B cell (primary cell): Measurements from ENCODE around the gene NBPF3. TPM values are rescaled to one million over a fixed set of nuclear protein-coding genes. Genes with fewer than 3 reads are reported as not detected.

ENCODE experiments used
- ATAC-seq: fragments of 200-7000 bp; cut with Tn5 transposase; one replicate; pipeline ENCODE4 v1.10.0; 2021; ENCODE audit warnings: low read depth, mild to moderate bottlenecking, moderate number of reproducible peaks, moderate library complexity
- CTCF ChIA-PET: fragments of 350-600 bp; sonication (Branson Sonifier 250); formaldehyde crosslinking; loops from one replicate; lab custom pipeline; 2021; ENCODE audit warnings: antibody characterized with exemption, inconsistent platforms; lab: Charles Lee
- POLR2A ChIA-PET: fragments of 350-600 bp; sonication (Branson Sonifier 250); formaldehyde crosslinking; loops from one replicate; lab custom pipeline; 2021; ENCODE audit warnings: antibody characterized with exemption; lab: Charles Lee
- DNase-seq: peaks from one replicate; pipeline ENCODE4 v3.0.0; 2013
- H2AFZ ChIP-seq: 2 replicates; pipeline ENCODE4 v1.6.1; 2012; ENCODE audit warnings: mild to moderate bottlenecking, low read depth, low read length; ENCODE audit not compliant: insufficient read depth, poor library complexity, severe bottlenecking
- H3K27ac ChIP-seq, 2 donors: 1 replicate in 1 of 2; 2 replicates in 1 of 2; pipeline ENCODE4 v1.5.1; 2012 to 2013; ENCODE audit warnings: low read length in 2 of 2, mild to moderate bottlenecking in 2 of 2, moderate library complexity in 1 of 2
- H3K27me3 ChIP-seq, 4 experiments: fragments of 200-600 bp in 1 of 4; sonication (generic) in 1 of 4; replicated peaks in 1 of 4; 1 replicate in 2 of 4; 2 replicates in 2 of 4; pipeline versions ENCODE4 v1.6.1 to v1.7.0; 2013 to 2016; ENCODE audit warnings: low read length in 3 of 4, mild to moderate bottlenecking in 2 of 4, mixed read lengths in 1 of 4, moderate library complexity in 1 of 4; ENCODE audit not compliant: insufficient read depth in 4 of 4, control insufficient read depth in 3 of 4; ENCODE audit errors: control extremely low read depth in 1 of 4
- H3K36me3 ChIP-seq, 2 experiments: replicated peaks in 1 of 2; 1 replicate in 1 of 2; 2 replicates in 1 of 2; pipeline versions ENCODE4 v1.6.1 to v1.7.1; 2013; ENCODE audit warnings: low read length in 1 of 2; ENCODE audit not compliant: insufficient read depth in 2 of 2, control insufficient read depth in 1 of 2; ENCODE audit errors: control extremely low read depth in 1 of 2, extremely low read depth in 1 of 2
- H3K4me1 ChIP-seq, 2 donors: fragments of 200-600 bp in 1 of 2; sonication (generic) in 1 of 2; 1 replicate in 1 of 2; 2 replicates in 1 of 2; pipeline versions ENCODE4 v1.5.1 to v1.6.1; 2013 to 2017; ENCODE audit warnings: low read length in 2 of 2; ENCODE audit not compliant: control insufficient read depth in 2 of 2, insufficient read depth in 2 of 2
- H3K4me2 ChIP-seq: replicated peaks from 2 replicates; pipeline ENCODE3; 2012; ENCODE audit warnings: mild to moderate bottlenecking, low read depth, low read length; ENCODE audit not compliant: poor library complexity, severe bottlenecking
- H3K4me3 ChIP-seq, 5 experiments: fragments of 200-600 bp in 1 of 5; sonication (generic) in 1 of 5; 1 replicate in 3 of 5; 2 replicates in 2 of 5; pipeline versions ENCODE4 v1.5.1 to v1.7.0; 2011 to 2016; ENCODE audit warnings: low read length in 4 of 5, mild to moderate bottlenecking in 4 of 5, low read depth in 2 of 5, control low read depth in 1 of 5, moderate library complexity in 1 of 5; ENCODE audit not compliant: insufficient read depth in 1 of 5; ENCODE audit errors: control extremely low read depth in 1 of 5, extremely low read depth in 1 of 5
- H3K79me2 ChIP-seq: fragments of 200-600 bp; sonication (generic); one replicate; pipeline ENCODE4 v1.6.0; 2016; ENCODE audit warnings: low read length; ENCODE audit not compliant: control insufficient read depth, insufficient read depth
- H3K9ac ChIP-seq: fragments of 200-600 bp; sonication (generic); 2 replicates; pipeline ENCODE4 v1.6.1; 2017; ENCODE audit warnings: mild to moderate bottlenecking, low read length, moderate library complexity
- H3K9me3 ChIP-seq, 3 donors: one replicate each; pipeline versions ENCODE4 v1.6.1 to v1.7.1; 2013; ENCODE audit warnings: low read length in 2 of 3; ENCODE audit not compliant: control insufficient read depth in 2 of 3, insufficient read depth in 1 of 3; ENCODE audit errors: control extremely low read depth in 1 of 3
- H4K20me1 ChIP-seq: 2 replicates; pipeline ENCODE4 v1.6.0; 2012; ENCODE audit warnings: mild to moderate bottlenecking, low read length; ENCODE audit not compliant: insufficient read depth, control insufficient read depth, poor library complexity, severe bottlenecking
- H3K27ac Mint-ChIP-seq: one replicate; pipeline ENCODE4 v1.8.0; 2021; ENCODE audit warnings: mixed read lengths
- H3K27me3 Mint-ChIP-seq: one replicate; pipeline ENCODE4 v1.8.0; 2021; ENCODE audit warnings: mixed read lengths
- H3K4me1 Mint-ChIP-seq: one replicate; pipeline ENCODE4 v1.8.0; 2021; ENCODE audit warnings: mixed read lengths
- H3K4me3 Mint-ChIP-seq: one replicate; pipeline ENCODE4 v1.8.0; 2021; ENCODE audit warnings: mixed read lengths
- H3K9me3 Mint-ChIP-seq: one replicate; pipeline ENCODE4 v1.8.0; 2022; ENCODE audit warnings: mixed read lengths; ENCODE audit not compliant: insufficient read depth
- EZH2 ChIP-seq: IDR thresholded peaks from 2 replicates; pipeline ENCODE4 v1.6.1; 2012; ENCODE audit warnings: borderline replicate concordance, low read depth, mild to moderate bottlenecking, moderate library complexity, low read length; ENCODE audit not compliant: insufficient read depth, poor library complexity, severe bottlenecking
- WGBS: methylation state at CpG from one replicate; pipeline ENCODE4 v1.1.5; 2013; ENCODE audit warnings: missing lambda C conversion rate; ENCODE audit not compliant: insufficient coverage; 5-methylcytosine and 5-hydroxymethylcytosine counted together
- intact Hi-C: fragments of 100-400 bp; cut with micrococcal nuclease; formaldehyde crosslinking; loops from one replicate; pipeline ENCODE4 v1.10.0; 2022
- polyA plus RNA-seq: library from polyadenylated mRNA; depleted of rRNA; stranded (reverse); fragments of >200 nt; gene quantifications from 2 replicates; pipeline ENCODE4 v1.2.3, GENCODE V29; 2012
- total RNA-seq, 2 donors: library from RNA; stranded (reverse); fragments of 120-200 nt in 1 of 2; gene quantifications; 1 replicate in 1 of 2; 2 replicates in 1 of 2; pipeline versions ENCODE4 v1.2.3 to v1.2.4, GENCODE V29; 2013 to 2022
- TF ChIP-seq, protein P1 (sequence below): fragments of 200-600 bp; IDR thresholded peaks from one replicate; pipeline ENCODE4 v1.8.0; 2022; ENCODE audit warnings: antibody characterized with exemption, mild to moderate bottlenecking

NBPF3 gene
- total and polyA plus RNA-seq, 2 donors (not counting 1 experiment from before 2014, with no cell fraction given), result 2.0 to 4.2 TPM

GRCh38 chr1:21514245-21514644 is 74.3 kb downstream of the NBPF3 start:
- ATAC-seq, result peak; percentile 10
- CTCF ChIA-PET, result interaction anchor here (0.7 to 12.1 kb wide), 5 partner anchors 9 to 21 kb away, joined by 3 to 186 read pairs (median 4); no protein-coding TSS in a partner anchor
- WGBS, result 18% methylated on average over 4 of the region's 5 CpGs

GRCh38 chr1:21517161-21517589 is 77.2 kb downstream of the NBPF3 start:
- no peaks in the 10 kb centered on the region for H3K36me3 ChIP-seq
- 63% methylated on average over 3 of the region's 3 CpGs for WGBS
- H4K20me1 ChIP-seq, result no peaks in the 10 kb centered on the region
- no peak overlapping the region for H2AFZ ChIP-seq
- no peak for TF ChIP-seq EZH2
- TF ChIP-seq, protein P1, sequence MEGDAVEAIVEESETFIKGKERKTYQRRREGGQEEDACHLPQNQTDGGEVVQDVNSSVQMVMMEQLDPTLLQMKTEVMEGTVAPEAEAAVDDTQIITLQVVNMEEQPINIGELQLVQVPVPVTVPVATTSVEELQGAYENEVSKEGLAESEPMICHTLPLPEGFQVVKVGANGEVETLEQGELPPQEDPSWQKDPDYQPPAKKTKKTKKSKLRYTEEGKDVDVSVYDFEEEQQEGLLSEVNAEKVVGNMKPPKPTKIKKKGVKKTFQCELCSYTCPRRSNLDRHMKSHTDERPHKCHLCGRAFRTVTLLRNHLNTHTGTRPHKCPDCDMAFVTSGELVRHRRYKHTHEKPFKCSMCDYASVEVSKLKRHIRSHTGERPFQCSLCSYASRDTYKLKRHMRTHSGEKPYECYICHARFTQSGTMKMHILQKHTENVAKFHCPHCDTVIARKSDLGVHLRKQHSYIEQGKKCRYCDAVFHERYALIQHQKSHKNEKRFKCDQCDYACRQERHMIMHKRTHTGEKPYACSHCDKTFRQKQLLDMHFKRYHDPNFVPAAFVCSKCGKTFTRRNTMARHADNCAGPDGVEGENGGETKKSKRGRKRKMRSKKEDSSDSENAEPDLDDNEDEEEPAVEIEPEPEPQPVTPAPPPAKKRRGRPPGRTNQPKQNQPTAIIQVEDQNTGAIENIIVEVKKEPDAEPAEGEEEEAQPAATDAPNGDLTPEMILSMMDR, result no peak
- intact Hi-C loops, result loop anchor here (2.0 to 10.0 kb wide), 2 partner anchors 18 to 508 kb away; no protein-coding TSS in a partner anchor
- H3K27ac ChIP-seq, result peak overlapping the region; percentile 69 to 85
- H3K4me3 Mint-ChIP-seq, result peak overlapping the region; percentile 47
- H3K79me2 ChIP-seq, result no peaks in the 10 kb centered on the region
- no peaks in the 10 kb centered on the region for H3K27me3 ChIP-seq
- peak; percentile 57 for DNase-seq
- CTCF ChIA-PET, result interaction anchor here (0.9 to 4.5 kb wide), 4 partner anchors 11 to 223 kb away, joined by 3 to 37 read pairs (median 6); no protein-coding TSS in a partner anchor
- H3K9me3 Mint-ChIP-seq, result no peaks in the 10 kb centered on the region
- H3K4me1 Mint-ChIP-seq, result peaks cover 68% of the 10 kb centered on the region
- H3K9ac ChIP-seq, result peak overlapping the region; percentile 28
- H3K27ac Mint-ChIP-seq, result peak overlapping the region; percentile 97
- POLR2A ChIA-PET, result interaction anchor here (1.6 kb wide), 1 partner anchor 223 kb away, joined by 4 read pairs; no protein-coding TSS in a partner anchor
- H3K4me1 ChIP-seq, result peaks cover 67 to 89% of the 10 kb centered on the region in 2 donors
- H3K9me3 ChIP-seq, result peaks cover 0 to 11% (median 0%) of the 10 kb centered on the region in 3 donors
- H3K4me3 ChIP-seq, result no peak overlapping the region
- no peaks in the 10 kb centered on the region for H3K27me3 Mint-ChIP-seq
- H3K4me2 ChIP-seq, result peak overlapping the region; percentile 42
- peak; percentile 29 for ATAC-seq

More at GRCh38 chr1:21514245-21514644, 74.3 kb downstream of the NBPF3 start:
- peak overlapping the region; percentile 77 for H3K27ac Mint-ChIP-seq
- Histone ChIP-seq H3K9ac (no peak overlapping the region), H3K4me1 (peaks cover 60 to 78% of the 10 kb centered on the region in 2 donors), H3K4me2 (peak overlapping the region; percentile 46), H2AFZ (no peak overlapping the region), H3K27ac (no peak overlapping the region), H3K4me3 (peak overlapping the region in 1 of 5 experiments; percentile 24), H3K36me3 (no peaks in the 10 kb centered on the region), H3K27me3 (peaks cover 0 to 12% (median 3%) of the 10 kb centered on the region in 4 experiments), H3K9me3 (peaks cover 0 to 15% (median 0%) of the 10 kb centered on the region in 3 donors), H4K20me1 (no peaks in the 10 kb centered on the region), H3K79me2 (no peaks in the 10 kb centered on the region)
- H3K4me1 Mint-ChIP-seq, result peaks cover 60% of the 10 kb centered on the region
- H3K9me3 Mint-ChIP-seq, result no peaks in the 10 kb centered on the region
- TF ChIP-seq, protein P1, result no peak
- TF ChIP-seq EZH2, result no peak
- peak; percentile 59 for DNase-seq
- H3K27me3 Mint-ChIP-seq, result peaks cover 8% of the 10 kb centered on the region
- H3K4me3 Mint-ChIP-seq, result peak overlapping the region; percentile 55
- intact Hi-C loops, result loop anchor here (10.0 kb wide), 1 partner anchor 511 kb away; no protein-coding TSS in a partner anchor
- POLR2A ChIA-PET, result no interaction called here
